Cardiac fibroblast (primary cell): ENCODE measurements around the gene IGSF9.

Experiments
- DNase-seq, 2 donors: peaks; one replicate each; pipeline versions ENCODE4 v3.0.0 to v3.0.0-alpha.2; 2010; ENCODE audit warnings: low read depth in 2 of 2
- H3K4me3 ChIP-seq, 2 donors: replicated peaks in 1 of 2; 1 replicate in 1 of 2; 2 replicates in 1 of 2; pipeline ENCODE4 v1.5.1; 2011; ENCODE audit warnings: low read depth in 2 of 2, low read length in 2 of 2, mild to moderate bottlenecking in 2 of 2, moderate library complexity in 1 of 2
- TF ChIP-seq, protein P1 (sequence below): IDR thresholded peaks from one replicate; pipeline ENCODE4 v1.5.1; 2011; ENCODE audit warnings: low read depth, mild to moderate bottlenecking, low read length, inconsistent platforms

IGSF9 gene

DNA sequence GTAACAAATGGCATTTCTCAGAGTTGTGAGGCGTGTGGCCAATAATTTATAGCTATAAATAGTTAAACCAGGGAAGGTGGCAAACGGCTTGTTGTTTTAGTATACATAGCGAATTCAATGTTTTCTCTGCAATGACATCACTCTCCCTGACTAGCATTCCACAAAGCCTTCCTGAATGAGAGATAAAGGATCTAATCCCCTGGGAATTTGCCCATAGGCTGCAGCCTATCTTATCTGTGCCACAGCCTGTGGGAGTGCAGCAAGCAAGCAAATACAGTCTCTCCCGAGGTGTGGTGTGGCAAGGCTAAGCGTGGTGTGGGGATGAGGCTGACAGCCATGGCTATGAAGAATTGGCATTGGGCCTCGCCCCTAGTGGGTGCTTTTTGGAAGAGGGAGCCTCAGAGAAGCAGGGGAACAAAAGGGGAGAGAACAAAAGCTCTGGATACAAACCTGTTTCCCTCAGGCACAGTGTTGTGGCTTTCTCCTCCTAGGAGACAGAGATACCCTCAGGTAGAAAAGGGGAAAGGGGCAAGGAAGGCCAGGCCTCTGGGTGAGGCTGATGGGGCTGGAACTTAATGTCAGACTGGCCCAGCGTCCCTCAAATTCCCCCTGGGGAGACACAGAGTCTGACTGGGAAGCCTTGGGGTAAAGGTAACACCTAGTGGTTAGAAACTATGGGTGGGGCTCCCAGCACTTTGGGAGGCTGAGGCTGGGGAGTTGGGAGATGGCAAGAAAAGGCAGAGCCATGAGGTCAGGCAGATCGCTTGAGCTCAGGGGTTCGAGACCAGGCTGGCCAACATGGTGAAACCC, 29.0 kb downstream of the IGSF9 start:
- peak; percentile 75 to 94 for DNase-seq
- TF ChIP-seq, protein P1, sequence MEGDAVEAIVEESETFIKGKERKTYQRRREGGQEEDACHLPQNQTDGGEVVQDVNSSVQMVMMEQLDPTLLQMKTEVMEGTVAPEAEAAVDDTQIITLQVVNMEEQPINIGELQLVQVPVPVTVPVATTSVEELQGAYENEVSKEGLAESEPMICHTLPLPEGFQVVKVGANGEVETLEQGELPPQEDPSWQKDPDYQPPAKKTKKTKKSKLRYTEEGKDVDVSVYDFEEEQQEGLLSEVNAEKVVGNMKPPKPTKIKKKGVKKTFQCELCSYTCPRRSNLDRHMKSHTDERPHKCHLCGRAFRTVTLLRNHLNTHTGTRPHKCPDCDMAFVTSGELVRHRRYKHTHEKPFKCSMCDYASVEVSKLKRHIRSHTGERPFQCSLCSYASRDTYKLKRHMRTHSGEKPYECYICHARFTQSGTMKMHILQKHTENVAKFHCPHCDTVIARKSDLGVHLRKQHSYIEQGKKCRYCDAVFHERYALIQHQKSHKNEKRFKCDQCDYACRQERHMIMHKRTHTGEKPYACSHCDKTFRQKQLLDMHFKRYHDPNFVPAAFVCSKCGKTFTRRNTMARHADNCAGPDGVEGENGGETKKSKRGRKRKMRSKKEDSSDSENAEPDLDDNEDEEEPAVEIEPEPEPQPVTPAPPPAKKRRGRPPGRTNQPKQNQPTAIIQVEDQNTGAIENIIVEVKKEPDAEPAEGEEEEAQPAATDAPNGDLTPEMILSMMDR, result no peak
- H3K4me3 ChIP-seq, result no peak overlapping the region

DNA sequence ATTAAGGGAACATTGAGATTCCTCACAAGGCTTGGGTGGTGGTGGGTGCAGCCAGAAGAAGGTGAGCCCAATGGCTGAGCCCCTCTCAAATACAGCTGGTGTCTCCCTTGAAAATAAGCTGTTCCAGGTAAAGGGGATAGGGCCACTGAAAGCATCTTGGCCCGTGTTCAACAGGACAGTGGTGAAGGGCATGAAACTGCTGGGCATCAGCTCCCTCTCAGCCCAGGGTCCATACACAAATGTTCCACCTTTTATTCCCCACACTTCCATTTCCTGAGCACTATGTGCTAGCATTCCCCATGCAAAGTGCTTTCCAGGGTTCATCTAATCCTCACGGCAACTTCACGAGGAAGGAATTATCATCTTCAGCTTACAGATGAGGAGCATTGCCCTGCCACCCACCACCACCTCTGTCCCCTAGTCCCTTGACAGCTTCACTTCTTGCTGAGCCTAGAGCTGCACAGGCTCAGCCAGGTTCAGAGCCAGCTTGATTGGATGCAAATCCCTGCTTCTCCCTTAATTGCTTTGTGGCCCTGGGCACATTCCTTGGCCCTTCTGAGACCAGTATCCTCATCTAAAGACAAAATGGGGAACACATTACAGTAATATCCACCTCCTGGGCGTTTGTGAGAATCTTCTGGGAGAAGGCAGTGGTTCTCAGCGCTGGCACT, 29.7 kb downstream of the IGSF9 start:
- TF ChIP-seq, protein P1, result no peak
- no peak overlapping the region for H3K4me3 ChIP-seq
- no peak for DNase-seq

DNA sequence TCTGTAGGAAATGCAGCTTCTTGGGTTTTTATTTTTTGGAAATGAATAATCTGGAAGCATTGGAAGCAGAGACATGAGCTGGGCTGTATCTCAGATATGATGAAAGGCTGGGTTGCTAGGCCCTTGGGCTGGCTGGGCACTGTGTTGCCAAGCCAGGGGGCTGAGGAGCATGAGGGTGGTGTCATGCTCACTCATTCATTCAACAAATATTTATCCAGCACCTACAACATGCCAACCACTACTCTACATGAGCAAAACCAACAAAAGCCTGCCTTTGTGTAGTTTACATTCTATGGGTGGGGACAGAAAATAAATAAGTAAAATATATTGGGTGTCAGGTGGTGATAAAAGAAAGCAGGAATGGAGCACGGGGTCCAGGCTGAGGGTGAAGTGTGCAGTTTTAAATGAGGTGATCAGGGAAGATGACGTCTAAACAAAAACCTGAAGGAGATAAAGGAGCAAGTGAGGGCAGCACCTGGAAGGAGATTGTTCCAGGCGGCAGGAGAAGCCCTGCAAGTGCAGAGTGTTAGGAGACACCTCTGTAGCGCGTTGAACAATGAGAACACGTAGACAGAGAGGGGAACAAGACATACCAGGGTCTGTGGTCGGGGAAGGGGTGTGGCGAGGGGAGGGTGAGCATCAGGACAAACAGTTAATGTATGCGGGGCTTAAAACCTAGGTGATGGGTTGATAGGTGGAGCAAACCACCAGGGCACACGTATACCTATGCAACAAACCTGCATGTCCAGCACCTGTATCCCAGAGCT, 31.0 kb downstream of the IGSF9 start:
- TF ChIP-seq, protein P1, result no peak
- DNase-seq, result no peak
- no peak overlapping the region for H3K4me3 ChIP-seq

DNA sequence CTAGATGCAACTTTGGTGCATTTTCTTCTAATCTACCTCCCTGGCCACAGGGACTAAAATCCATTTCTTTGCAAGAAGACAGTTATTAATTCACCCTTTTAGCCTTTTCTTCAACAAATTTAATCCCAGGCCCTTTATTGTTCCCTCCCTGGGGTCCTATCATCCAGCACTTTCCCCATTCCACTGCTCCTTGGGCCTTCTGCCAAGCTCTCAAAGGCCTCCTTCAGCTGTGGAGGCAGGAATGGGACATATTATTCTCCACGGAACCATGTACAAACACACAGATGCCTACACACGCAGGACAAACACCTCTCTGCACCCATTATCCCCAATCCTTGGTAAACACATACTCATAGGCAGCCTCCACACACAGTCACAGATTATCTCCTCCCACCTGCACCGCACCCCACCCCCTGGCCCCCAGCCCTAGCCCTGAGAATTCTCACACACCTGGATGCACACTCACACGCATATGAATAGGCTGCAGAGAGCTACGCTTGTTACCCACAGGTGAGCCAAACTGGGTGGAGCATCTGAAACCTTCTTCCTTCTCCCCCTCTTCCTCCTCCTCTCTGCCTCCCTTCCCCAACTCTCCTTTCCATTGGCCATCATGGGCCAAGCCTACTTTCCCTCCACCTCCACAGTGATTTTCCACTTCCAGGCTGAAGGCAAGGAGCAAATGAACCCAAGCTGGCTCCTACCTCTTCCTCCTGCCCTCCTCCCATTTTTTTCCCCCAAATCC, 31.8 kb downstream of the IGSF9 start:
- H3K4me3 ChIP-seq, result no peak overlapping the region
- DNase-seq, result no peak
- TF ChIP-seq, protein P1, result no peak

DNA sequence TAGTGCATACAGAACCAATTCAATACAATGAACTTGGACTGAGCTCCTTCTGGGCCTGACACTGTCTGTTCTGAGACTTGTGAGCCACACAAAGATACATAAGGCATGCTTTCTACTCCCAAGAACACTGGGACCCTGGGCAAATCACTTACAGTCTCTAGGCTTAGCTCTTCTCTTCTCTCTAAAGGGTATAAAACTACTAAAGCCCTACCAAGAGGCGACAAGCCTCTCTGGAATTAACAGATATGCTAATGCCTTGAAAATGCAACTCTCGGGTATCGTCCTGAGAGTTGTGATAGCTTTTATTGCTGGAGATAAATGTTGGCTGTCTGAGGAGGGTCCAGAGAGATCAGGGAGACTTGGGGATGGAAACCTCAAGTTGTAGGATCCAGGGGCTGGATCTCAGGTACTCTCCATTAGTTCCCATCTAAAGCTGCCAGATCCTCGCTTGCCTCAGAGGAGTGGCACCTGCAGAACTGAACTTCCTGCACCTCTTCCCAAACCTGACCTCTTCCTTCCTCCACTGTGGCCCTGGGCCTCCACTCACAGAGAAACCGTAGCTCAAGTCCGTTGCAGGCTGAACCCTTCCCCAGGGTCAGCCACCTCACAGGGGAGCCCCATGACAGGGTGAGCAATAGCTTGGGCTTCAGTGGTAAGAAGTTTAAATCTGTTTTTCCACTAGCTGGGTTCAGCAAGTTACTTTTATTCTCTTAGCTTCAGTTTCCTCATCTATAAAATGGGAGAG, 33.9 kb downstream of the IGSF9 start:
- DNase-seq, result no peak
- TF ChIP-seq, protein P1, result no peak

More for the DNA sequence above, 33.9 kb downstream of the IGSF9 start:
- H3K4me3 ChIP-seq, result no peak overlapping the region
